ENCODE results near the gene SLC28A2. TPM values are rescaled to one million over a fixed set of nuclear protein-coding genes. Genes with fewer than 3 reads are reported as not detected.

SLC28A2 gene
- total RNA-seq, 1 experiment from 2014 or later, result 0.20 TPM

- TF ChIP-seq PRDM15 (CRISPR knock-in tag; IDR thresholded peaks at IDR 0.05) (no peak), CREM (CRISPR knock-in tag; IDR thresholded peaks at IDR 0.05) (no peak), IRF2 (CRISPR knock-in tag; IDR thresholded peaks at IDR 0.05; ENCODE audit: borderline replicate concordance, low read depth) (no peak)
These were observed 30.1 kb upstream of the SLC28A2 start (continued) for GRCh38 chr15:45221967-45222366.

- ChIA-PET CTCF (interaction anchor here (0.6 to 2.3 kb wide), 4 partner anchors 20 to 459 kb away, joined by 3 to 7 read pairs (median 4); no protein-coding TSS in a partner anchor), POLR2A (no interaction called here)
- peaks cover 12% of the 10 kb centered on the region for H3K9me3 Mint-ChIP-seq
- H3K27me3 Mint-ChIP-seq (ENCODE audit: low read depth), result peaks cover 8% of the 10 kb centered on the region; the same call in 1 of the 2 replicates
- H3K36me3 Mint-ChIP-seq, result no peaks in the 10 kb centered on the region
- TF ChIP-seq OVOL2 (CRISPR knock-in tag; IDR thresholded peaks at IDR 0.05; ENCODE audit: borderline replicate concordance), result no peak
- DNase-seq (ENCODE audit: low spot score) (no peak), ATAC-seq (no peak)
- H3K4me3 Mint-ChIP-seq, result no peak overlapping the region
- no peak overlapping the region for H3K27ac Mint-ChIP-seq
- no peaks in the 10 kb centered on the region for H3K4me1 Mint-ChIP-seq
These were observed 27.3 kb upstream of the SLC28A2 start for GRCh38 chr15:45224621-45225217.

- H3K27me3 Mint-ChIP-seq (ENCODE audit: low read depth), result peaks cover 5% of the 10 kb centered on the region; the same call in 1 of the 2 replicates
- H3K4me3 Mint-ChIP-seq, result no peak overlapping the region
- TF ChIP-seq, protein P1, sequence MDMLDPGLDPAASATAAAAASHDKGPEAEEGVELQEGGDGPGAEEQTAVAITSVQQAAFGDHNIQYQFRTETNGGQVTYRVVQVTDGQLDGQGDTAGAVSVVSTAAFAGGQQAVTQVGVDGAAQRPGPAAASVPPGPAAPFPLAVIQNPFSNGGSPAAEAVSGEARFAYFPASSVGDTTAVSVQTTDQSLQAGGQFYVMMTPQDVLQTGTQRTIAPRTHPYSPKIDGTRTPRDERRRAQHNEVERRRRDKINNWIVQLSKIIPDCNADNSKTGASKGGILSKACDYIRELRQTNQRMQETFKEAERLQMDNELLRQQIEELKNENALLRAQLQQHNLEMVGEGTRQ (CRISPR knock-in tag; IDR thresholded peaks at IDR 0.05), result no peak
- TF ChIP-seq RELA (CRISPR knock-in tag; IDR thresholded peaks at IDR 0.05; ENCODE audit: borderline replicate concordance), result no peak
- TF ChIP-seq IRF1 (CRISPR knock-in tag; IDR thresholded peaks at IDR 0.05), result no peak
- TF ChIP-seq SP1 (CRISPR knock-in tag; conservative IDR thresholded peaks at IDR 0.05), result no peak
- no peak for TF ChIP-seq NFYB (CRISPR knock-in tag; conservative IDR thresholded peaks at IDR 0.05; ENCODE audit: low read depth)
- TF ChIP-seq, protein P2, sequence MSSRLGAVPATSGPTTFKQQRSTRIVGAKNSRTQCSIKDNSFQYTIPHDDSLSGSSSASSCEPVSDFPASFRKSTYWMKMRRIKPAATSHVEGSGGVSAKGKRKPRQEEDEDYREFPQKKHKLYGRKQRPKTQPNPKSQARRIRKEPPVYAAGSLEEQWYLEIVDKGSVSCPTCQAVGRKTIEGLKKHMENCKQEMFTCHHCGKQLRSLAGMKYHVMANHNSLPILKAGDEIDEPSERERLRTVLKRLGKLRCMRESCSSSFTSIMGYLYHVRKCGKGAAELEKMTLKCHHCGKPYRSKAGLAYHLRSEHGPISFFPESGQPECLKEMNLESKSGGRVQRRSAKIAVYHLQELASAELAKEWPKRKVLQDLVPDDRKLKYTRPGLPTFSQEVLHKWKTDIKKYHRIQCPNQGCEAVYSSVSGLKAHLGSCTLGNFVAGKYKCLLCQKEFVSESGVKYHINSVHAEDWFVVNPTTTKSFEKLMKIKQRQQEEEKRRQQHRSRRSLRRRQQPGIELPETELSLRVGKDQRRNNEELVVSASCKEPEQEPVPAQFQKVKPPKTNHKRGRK (CRISPR knock-in tag; IDR thresholded peaks at IDR 0.05; ENCODE audit: borderline replicate concordance), result no peak
- no peak for TF ChIP-seq ZNF138 (CRISPR knock-in tag; conservative IDR thresholded peaks at IDR 0.05)
- no peak for TF ChIP-seq MAX (CRISPR knock-in tag; IDR thresholded peaks at IDR 0.05)
- TF ChIP-seq PRDM15 (CRISPR knock-in tag; IDR thresholded peaks at IDR 0.05), result no peak
- TF ChIP-seq, protein P3, sequence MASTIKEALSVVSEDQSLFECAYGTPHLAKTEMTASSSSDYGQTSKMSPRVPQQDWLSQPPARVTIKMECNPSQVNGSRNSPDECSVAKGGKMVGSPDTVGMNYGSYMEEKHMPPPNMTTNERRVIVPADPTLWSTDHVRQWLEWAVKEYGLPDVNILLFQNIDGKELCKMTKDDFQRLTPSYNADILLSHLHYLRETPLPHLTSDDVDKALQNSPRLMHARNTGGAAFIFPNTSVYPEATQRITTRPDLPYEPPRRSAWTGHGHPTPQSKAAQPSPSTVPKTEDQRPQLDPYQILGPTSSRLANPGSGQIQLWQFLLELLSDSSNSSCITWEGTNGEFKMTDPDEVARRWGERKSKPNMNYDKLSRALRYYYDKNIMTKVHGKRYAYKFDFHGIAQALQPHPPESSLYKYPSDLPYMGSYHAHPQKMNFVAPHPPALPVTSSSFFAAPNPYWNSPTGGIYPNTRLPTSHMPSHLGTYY (CRISPR knock-in tag; IDR thresholded peaks at IDR 0.05), result no peak
- H3K36me3 Mint-ChIP-seq, result no peaks in the 10 kb centered on the region
- CTCF ChIA-PET, result interaction anchor here (0.9 to 2.3 kb wide), 4 partner anchors 20 to 62 kb away, joined by 3 to 7 read pairs (median 4); no protein-coding TSS in a partner anchor
- H3K27ac Mint-ChIP-seq, result no peak overlapping the region
- POLR2A ChIA-PET, result no interaction called here
- H3K4me1 Mint-ChIP-seq, result no peaks in the 10 kb centered on the region
- peaks cover 12% of the 10 kb centered on the region for H3K9me3 Mint-ChIP-seq
- DNase-seq (ENCODE audit: low spot score), result peak; percentile 30
- peak; percentile 72 for ATAC-seq
These were observed 26.3 kb upstream of the SLC28A2 start for GRCh38 chr15:45225506-45226273.
